Measurements from ENCODE around the gene SMR3A.

The SMR3A gene

GRCh38 chr4:70380578-70380977 lies 20.0 kb downstream of the SMR3A start:
- POLR2A ChIA-PET: no interaction called here
- CTCF ChIA-PET: no interaction called here
- Histone ChIP-seq H3K4me1 (ENCODE audit: control insufficient read depth, insufficient read depth, low read length) (no peaks in the 10 kb centered on the region), H3K36me3 (ENCODE audit: control insufficient read depth in 2 of 2, insufficient read depth in 1 of 2, low read length in 2 of 2) (no peaks in the 10 kb centered on the region), H3K9me3 (ENCODE audit: control insufficient read depth, insufficient read depth, low read depth, low read length) (no peaks in the 10 kb centered on the region), H3K27ac (ENCODE audit: extremely low read depth, low read depth, low read length) (no peak overlapping the region), H3K4me3 (ENCODE audit: low read depth, low read length) (no peak overlapping the region)
- TF ChIP-seq, protein P1, sequence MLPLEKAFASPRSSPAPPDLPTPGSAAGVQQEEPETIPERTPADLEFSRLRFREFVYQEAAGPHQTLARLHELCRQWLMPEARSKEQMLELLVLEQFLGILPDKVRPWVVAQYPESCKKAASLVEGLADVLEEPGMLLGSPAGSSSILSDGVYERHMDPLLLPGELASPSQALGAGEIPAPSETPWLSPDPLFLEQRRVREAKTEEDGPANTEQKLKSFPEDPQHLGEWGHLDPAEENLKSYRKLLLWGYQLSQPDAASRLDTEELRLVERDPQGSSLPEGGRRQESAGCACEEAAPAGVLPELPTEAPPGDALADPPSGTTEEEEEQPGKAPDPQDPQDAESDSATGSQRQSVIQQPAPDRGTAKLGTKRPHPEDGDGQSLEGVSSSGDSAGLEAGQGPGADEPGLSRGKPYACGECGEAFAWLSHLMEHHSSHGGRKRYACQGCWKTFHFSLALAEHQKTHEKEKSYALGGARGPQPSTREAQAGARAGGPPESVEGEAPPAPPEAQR (tag by site-specific recombination; IDR thresholded peaks at IDR 0.05): no peak
- TF ChIP-seq ZIC2 (tag by site-specific recombination; IDR thresholded peaks at IDR 0.05) (no peak), ZNF175 (tag by site-specific recombination; IDR thresholded peaks at IDR 0.05) (no peak), ZNF169 (tag by site-specific recombination; IDR thresholded peaks at IDR 0.05) (no peak), ZNF514 (tag by site-specific recombination; IDR thresholded peaks at IDR 0.05) (no peak), FEZF1 (tag by site-specific recombination; IDR thresholded peaks at IDR 0.05) (no peak), WT1 (tag by site-specific recombination; IDR thresholded peaks at IDR 0.05) (no peak), ZNF660 (tag by site-specific recombination; IDR thresholded peaks at IDR 0.05) (no peak), ZXDB (tag by site-specific recombination; IDR thresholded peaks at IDR 0.05) (no peak), ZNF223 (tag by site-specific recombination; IDR thresholded peaks at IDR 0.05) (no peak), ZNF585B (tag by site-specific recombination; IDR thresholded peaks at IDR 0.05) (no peak), ZNF157 (tag by site-specific recombination; IDR thresholded peaks at IDR 0.05) (no peak)
- TF ChIP-seq, protein P2, sequence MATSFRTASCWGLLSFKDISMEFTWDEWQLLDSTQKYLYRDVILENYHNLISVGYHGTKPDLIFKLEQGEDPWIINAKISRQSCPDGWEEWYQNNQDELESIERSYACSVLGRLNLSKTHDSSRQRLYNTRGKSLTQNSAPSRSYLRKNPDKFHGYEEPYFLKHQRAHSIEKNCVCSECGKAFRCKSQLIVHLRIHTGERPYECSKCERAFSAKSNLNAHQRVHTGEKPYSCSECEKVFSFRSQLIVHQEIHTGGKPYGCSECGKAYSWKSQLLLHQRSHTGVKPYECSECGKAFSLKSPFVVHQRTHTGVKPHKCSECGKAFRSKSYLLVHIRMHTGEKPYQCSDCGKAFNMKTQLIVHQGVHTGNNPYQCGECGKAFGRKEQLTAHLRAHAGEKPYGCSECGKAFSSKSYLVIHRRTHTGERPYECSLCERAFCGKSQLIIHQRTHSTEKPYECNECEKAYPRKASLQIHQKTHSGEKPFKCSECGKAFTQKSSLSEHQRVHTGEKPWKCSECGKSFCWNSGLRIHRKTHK (tag by site-specific recombination; IDR thresholded peaks at IDR 0.05): no peak
- TF ChIP-seq, protein P3, sequence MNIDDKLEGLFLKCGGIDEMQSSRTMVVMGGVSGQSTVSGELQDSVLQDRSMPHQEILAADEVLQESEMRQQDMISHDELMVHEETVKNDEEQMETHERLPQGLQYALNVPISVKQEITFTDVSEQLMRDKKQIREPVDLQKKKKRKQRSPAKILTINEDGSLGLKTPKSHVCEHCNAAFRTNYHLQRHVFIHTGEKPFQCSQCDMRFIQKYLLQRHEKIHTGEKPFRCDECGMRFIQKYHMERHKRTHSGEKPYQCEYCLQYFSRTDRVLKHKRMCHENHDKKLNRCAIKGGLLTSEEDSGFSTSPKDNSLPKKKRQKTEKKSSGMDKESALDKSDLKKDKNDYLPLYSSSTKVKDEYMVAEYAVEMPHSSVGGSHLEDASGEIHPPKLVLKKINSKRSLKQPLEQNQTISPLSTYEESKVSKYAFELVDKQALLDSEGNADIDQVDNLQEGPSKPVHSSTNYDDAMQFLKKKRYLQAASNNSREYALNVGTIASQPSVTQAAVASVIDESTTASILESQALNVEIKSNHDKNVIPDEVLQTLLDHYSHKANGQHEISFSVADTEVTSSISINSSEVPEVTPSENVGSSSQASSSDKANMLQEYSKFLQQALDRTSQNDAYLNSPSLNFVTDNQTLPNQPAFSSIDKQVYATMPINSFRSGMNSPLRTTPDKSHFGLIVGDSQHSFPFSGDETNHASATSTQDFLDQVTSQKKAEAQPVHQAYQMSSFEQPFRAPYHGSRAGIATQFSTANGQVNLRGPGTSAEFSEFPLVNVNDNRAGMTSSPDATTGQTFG (tag by site-specific recombination; IDR thresholded peaks at IDR 0.05; ENCODE audit: borderline replicate concordance): no peak

GRCh38 chr4:70382691-70383181 lies 22.2 kb downstream of the SMR3A start, which contains the start of gene SMR3B:
Gene SMR3B (plus strand): TSS chr4:70383131. CDS start chr4:70384511, 1,380 bp downstream.
- POLR2A ChIA-PET: no interaction called here
- Histone ChIP-seq H3K27ac (ENCODE audit: extremely low read depth, low read depth, low read length) (no peak within 1 kb of the TSS), H3K4me3 (ENCODE audit: low read depth, low read length) (no peak within 1 kb of the TSS), H3K9me3 (ENCODE audit: control insufficient read depth, insufficient read depth, low read depth, low read length) (no peaks in the 10 kb centered on the region), H3K4me1 (ENCODE audit: control insufficient read depth, insufficient read depth, low read length) (no peaks in the 10 kb centered on the region), H3K36me3 (ENCODE audit: control insufficient read depth in 2 of 2, insufficient read depth in 1 of 2, low read length in 2 of 2) (no peaks in the 10 kb centered on the region)
- CTCF ChIA-PET: no interaction called here
- no peak for TF ChIP-seq TRIM28 (IDR thresholded peaks at IDR 0.05; ENCODE audit: borderline replicate concordance, low read length)
- no peak for TF ChIP-seq ZNF777 (tag by site-specific recombination; IDR thresholded peaks at IDR 0.05; ENCODE audit: borderline replicate concordance)
- TF ChIP-seq TCF7L2 (IDR thresholded peaks at IDR 0.05; ENCODE audit: borderline replicate concordance, low read depth, low read length): no peak
- no peak for TF ChIP-seq ZNF175 (tag by site-specific recombination; IDR thresholded peaks at IDR 0.05)
- no peak for TF ChIP-seq ZNF121 (tag by site-specific recombination; IDR thresholded peaks at IDR 0.05)
- TF ChIP-seq, protein P4, sequence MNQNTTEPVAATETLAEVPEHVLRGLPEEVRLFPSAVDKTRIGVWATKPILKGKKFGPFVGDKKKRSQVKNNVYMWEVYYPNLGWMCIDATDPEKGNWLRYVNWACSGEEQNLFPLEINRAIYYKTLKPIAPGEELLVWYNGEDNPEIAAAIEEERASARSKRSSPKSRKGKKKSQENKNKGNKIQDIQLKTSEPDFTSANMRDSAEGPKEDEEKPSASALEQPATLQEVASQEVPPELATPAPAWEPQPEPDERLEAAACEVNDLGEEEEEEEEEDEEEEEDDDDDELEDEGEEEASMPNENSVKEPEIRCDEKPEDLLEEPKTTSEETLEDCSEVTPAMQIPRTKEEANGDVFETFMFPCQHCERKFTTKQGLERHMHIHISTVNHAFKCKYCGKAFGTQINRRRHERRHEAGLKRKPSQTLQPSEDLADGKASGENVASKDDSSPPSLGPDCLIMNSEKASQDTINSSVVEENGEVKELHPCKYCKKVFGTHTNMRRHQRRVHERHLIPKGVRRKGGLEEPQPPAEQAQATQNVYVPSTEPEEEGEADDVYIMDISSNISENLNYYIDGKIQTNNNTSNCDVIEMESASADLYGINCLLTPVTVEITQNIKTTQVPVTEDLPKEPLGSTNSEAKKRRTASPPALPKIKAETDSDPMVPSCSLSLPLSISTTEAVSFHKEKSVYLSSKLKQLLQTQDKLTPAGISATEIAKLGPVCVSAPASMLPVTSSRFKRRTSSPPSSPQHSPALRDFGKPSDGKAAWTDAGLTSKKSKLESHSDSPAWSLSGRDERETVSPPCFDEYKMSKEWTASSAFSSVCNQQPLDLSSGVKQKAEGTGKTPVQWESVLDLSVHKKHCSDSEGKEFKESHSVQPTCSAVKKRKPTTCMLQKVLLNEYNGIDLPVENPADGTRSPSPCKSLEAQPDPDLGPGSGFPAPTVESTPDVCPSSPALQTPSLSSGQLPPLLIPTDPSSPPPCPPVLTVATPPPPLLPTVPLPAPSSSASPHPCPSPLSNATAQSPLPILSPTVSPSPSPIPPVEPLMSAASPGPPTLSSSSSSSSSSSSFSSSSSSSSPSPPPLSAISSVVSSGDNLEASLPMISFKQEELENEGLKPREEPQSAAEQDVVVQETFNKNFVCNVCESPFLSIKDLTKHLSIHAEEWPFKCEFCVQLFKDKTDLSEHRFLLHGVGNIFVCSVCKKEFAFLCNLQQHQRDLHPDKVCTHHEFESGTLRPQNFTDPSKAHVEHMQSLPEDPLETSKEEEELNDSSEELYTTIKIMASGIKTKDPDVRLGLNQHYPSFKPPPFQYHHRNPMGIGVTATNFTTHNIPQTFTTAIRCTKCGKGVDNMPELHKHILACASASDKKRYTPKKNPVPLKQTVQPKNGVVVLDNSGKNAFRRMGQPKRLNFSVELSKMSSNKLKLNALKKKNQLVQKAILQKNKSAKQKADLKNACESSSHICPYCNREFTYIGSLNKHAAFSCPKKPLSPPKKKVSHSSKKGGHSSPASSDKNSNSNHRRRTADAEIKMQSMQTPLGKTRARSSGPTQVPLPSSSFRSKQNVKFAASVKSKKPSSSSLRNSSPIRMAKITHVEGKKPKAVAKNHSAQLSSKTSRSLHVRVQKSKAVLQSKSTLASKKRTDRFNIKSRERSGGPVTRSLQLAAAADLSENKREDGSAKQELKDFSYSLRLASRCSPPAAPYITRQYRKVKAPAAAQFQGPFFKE (tag by site-specific recombination; IDR thresholded peaks at IDR 0.05; ENCODE audit: borderline replicate concordance): no peak

Measured in HEK293 (cell line).